SK-N-SH (cell line): ENCODE data around the gene CBFA2T2. TPM values are rescaled to one million over a fixed set of nuclear protein-coding genes. Genes with fewer than 3 reads are reported as not detected.

Experiments
- CTCF ChIA-PET: fragments of 300-600, 350-600 bp; formaldehyde crosslinking; extraction: SDS; loops from one replicate; lab custom pipeline; 2021; lab: Yijun Ruan, JAX
- POLR2A ChIA-PET: fragments of 350-600 bp; sonication (Branson Sonifier 250); formaldehyde crosslinking; extraction: SDS; loops from one replicate; lab custom pipeline; 2020; ENCODE audit warnings: antibody characterized with exemption, inconsistent platforms; lab: Yijun Ruan, JAX
- DNase-seq: peaks from one replicate; pipeline ENCODE4 v3.0.0; 2012
- H2AFZ ChIP-seq: fragments of 200-600 bp; sonication (generic); 2 replicates; pipeline ENCODE4 v1.8.1; 2016; ENCODE audit warnings: antibody characterized with exemption, mild to moderate bottlenecking, low read depth
- H3F3A ChIP-seq: fragments of 200-600 bp; sonication (generic); replicated peaks from 2 replicates; pipeline ENCODE3; 2016; ENCODE audit warnings: antibody characterized with exemption, mild to moderate bottlenecking; ENCODE audit not compliant: insufficient read depth
- H3K27ac ChIP-seq, 2 experiments: fragments of 200-500 bp in 1 of 2; fragments of 200-600 bp in 1 of 2; sonication (Bioruptor generic) in 1 of 2; sonication (generic), shearing (Covaris generic) in 1 of 2; 2 replicates each; pipeline versions ENCODE4 v1.5.1 to v1.6.1; 2014 to 2016; ENCODE audit warnings: low read depth in 2 of 2, inconsistent platforms in 1 of 2, low read length in 1 of 2, mild to moderate bottlenecking in 1 of 2, mixed read lengths in 1 of 2
- H3K27me3 ChIP-seq: fragments of 200-600 bp; sonication (generic), shearing (Covaris generic); 2 replicates; pipeline ENCODE4 v1.6.1; 2016; ENCODE audit warnings: mixed run types; ENCODE audit not compliant: insufficient read depth
- H3K36me3 ChIP-seq, 2 experiments: fragments of 200-500 bp in 1 of 2; fragments of 200-600 bp in 1 of 2; sonication (Bioruptor generic) in 1 of 2; sonication (generic) in 1 of 2; replicated peaks in 1 of 2; 2 replicates each; pipeline versions ENCODE3 to v1.5.1; 2014 to 2016; ENCODE audit warnings: low read length in 1 of 2, mild to moderate bottlenecking in 1 of 2; ENCODE audit not compliant: insufficient read depth in 2 of 2, control insufficient read depth in 1 of 2
- H3K4me1 ChIP-seq, 2 experiments: fragments of 200-500 bp in 1 of 2; fragments of 200-600 bp in 1 of 2; sonication (Bioruptor generic) in 1 of 2; sonication (generic), shearing (Covaris generic) in 1 of 2; 2 replicates each; pipeline versions ENCODE4 v1.5.1 to v1.6.1; 2014 to 2016; ENCODE audit warnings: low read depth in 1 of 2, low read length in 1 of 2, mixed run types in 1 of 2; ENCODE audit not compliant: insufficient read depth in 2 of 2, control insufficient read depth in 1 of 2
- H3K4me2 ChIP-seq: fragments of 200-600 bp; sonication (generic), shearing (Covaris generic); 2 replicates; pipeline ENCODE4 v1.6.1; 2017; ENCODE audit warnings: mixed run types
- H3K4me3 ChIP-seq, 2 experiments: fragments of 200-500 bp in 1 of 2; fragments of 200-600 bp in 1 of 2; sonication (Bioruptor generic) in 1 of 2; sonication (generic), shearing (Covaris generic) in 1 of 2; 2 replicates each; pipeline versions ENCODE4 v1.5.1 to v1.8.1; 2014 to 2016; ENCODE audit warnings: low read depth in 2 of 2, inconsistent platforms in 1 of 2, low read length in 1 of 2, mild to moderate bottlenecking in 1 of 2, mixed read lengths in 1 of 2, moderate library complexity in 1 of 2
- H3K79me2 ChIP-seq: fragments of 200-600 bp; sonication (generic); 2 replicates; pipeline ENCODE4 v1.8.1; 2017; ENCODE audit warnings: mild to moderate bottlenecking; ENCODE audit not compliant: insufficient read depth
- H3K9ac ChIP-seq: fragments of 200-600 bp; sonication (generic); 2 replicates; pipeline ENCODE4 v1.6.1; 2017; ENCODE audit warnings: mixed run types
- H3K9me2 ChIP-seq: fragments of 200-600 bp; sonication (generic); 2 replicates; pipeline ENCODE4 v1.6.1; 2017; ENCODE audit warnings: mixed run types
- H3K9me3 ChIP-seq: fragments of 200-600 bp; sonication (generic); 2 replicates; pipeline ENCODE4 v1.6.1; 2017; ENCODE audit warnings: mixed run types, mild to moderate bottlenecking, moderate library complexity
- H4K20me1 ChIP-seq: fragments of 200-600 bp; sonication (generic); 2 replicates; pipeline ENCODE4 v1.6.1; 2017; ENCODE audit warnings: mild to moderate bottlenecking, mixed run types; ENCODE audit not compliant: insufficient read depth
- CHD2 ChIP-seq: fragments of 150-350 bp; IDR thresholded peaks from 2 replicates; pipeline ENCODE4 v1.6.1; 2018; ENCODE audit warnings: low read length; ENCODE audit not compliant: partially characterized antibody
- CTCF ChIP-seq: fragments of 200-600 bp; sonication (generic); IDR thresholded peaks from 2 replicates; pipeline ENCODE4 v1.6.1; 2017; ENCODE audit warnings: antibody characterized with exemption, mild to moderate bottlenecking, moderate library complexity
- EP300 ChIP-seq, 2 experiments: IDR thresholded peaks; 2 replicates each; pipeline versions ENCODE4 v1.4.0 to v1.6.1; 2012; ENCODE audit warnings: borderline replicate concordance in 1 of 2, low read depth in 1 of 2, low read length in 1 of 2
- GABPA ChIP-seq: IDR thresholded peaks from 2 replicates; pipeline ENCODE4 v1.4.0; 2012; ENCODE audit warnings: low read depth, mild to moderate bottlenecking
- GATA2 ChIP-seq: sonication (generic); formaldehyde crosslinking; IDR thresholded peaks from 2 replicates; pipeline ENCODE4 v1.5.0; 2020; ENCODE audit warnings: mild to moderate bottlenecking, missing genetic modification reagents
- IRF3 ChIP-seq: fragments of 150-350 bp; IDR thresholded peaks from 2 replicates; pipeline ENCODE4 v1.6.1; 2016; ENCODE audit warnings: mild to moderate bottlenecking, low read depth, low read length
- JUND ChIP-seq: IDR thresholded peaks from 2 replicates; pipeline ENCODE4 v1.4.0; 2012
- MAX ChIP-seq: IDR thresholded peaks from 2 replicates; pipeline ENCODE4 v1.4.0; 2012; ENCODE audit warnings: low read depth
- NFIC ChIP-seq: IDR thresholded peaks from 2 replicates; pipeline ENCODE4 v1.4.0; 2012; ENCODE audit warnings: borderline replicate concordance
- NRF1 ChIP-seq: IDR thresholded peaks from 2 replicates; pipeline ENCODE4 v1.6.1; 2012; ENCODE audit warnings: low read depth, mild to moderate bottlenecking, low read length
- POLR2AphosphoS5 ChIP-seq: IDR thresholded peaks from 2 replicates; pipeline ENCODE4 v1.6.1; 2012; ENCODE audit warnings: low read depth, low read length
- RCOR1 ChIP-seq: fragments of 150-350 bp; IDR thresholded peaks from 2 replicates; pipeline ENCODE4 v1.6.1; 2017; ENCODE audit warnings: antibody characterized with exemption, low read length
- REST ChIP-seq: IDR thresholded peaks from 2 replicates; pipeline ENCODE4 v1.6.1; 2012; ENCODE audit warnings: mild to moderate bottlenecking, low read depth, low read length, moderate library complexity
- RXRA ChIP-seq: IDR thresholded peaks from 2 replicates; pipeline ENCODE4 v1.4.0; 2012; ENCODE audit warnings: low read depth, mild to moderate bottlenecking, borderline replicate concordance
- SIN3A ChIP-seq: IDR thresholded peaks from 2 replicates; pipeline ENCODE4 v1.6.1; 2012; ENCODE audit warnings: low read depth, mild to moderate bottlenecking, low read length, moderate library complexity, borderline replicate concordance
- USF2 ChIP-seq: fragments of 150-350 bp; IDR thresholded peaks from 2 replicates; pipeline ENCODE4 v1.6.1; 2017; ENCODE audit warnings: antibody characterized with exemption, low read length, low read depth, borderline replicate concordance
- YY1 ChIP-seq: IDR thresholded peaks from 2 replicates; pipeline ENCODE4 v1.4.0; 2012; ENCODE audit warnings: low read depth, mild to moderate bottlenecking
- whole genome bisulfite sequencing: methylation state at CpG from one replicate; pipeline ENCODE4 v1.1.6; 2017; ENCODE audit warnings: low lambda C conversion rate; 5-methylcytosine and 5-hydroxymethylcytosine counted together
- polyA plus RNA-seq, 3 experiments: library from polyadenylated mRNA; depleted of rRNA; stranded (reverse); fragments of >200 nt; gene quantifications; 2 replicates each; pipeline ENCODE4 v1.2.3, GENCODE V29; 2012

CBFA2T2 gene
- polyA plus RNA-seq, 1 of the 3 experiments (the other 2 are of a cell fraction) = 11.0 TPM

- peaks cover 8 to 17% of the 10 kb centered on the region in 2 experiments for H3K36me3 ChIP-seq
- ChIA-PET POLR2A (no interaction called here), CTCF (interaction anchor here (0.9 to 10.6 kb wide), 5 partner anchors 11 to 254 kb away, joined by 3 to 114 read pairs (median 3); partner anchors contain the start of gene ZNF341)
- H3K4me3 ChIP-seq = no peak overlapping the region
- no peak overlapping the region for H2AFZ ChIP-seq
- 0 out of 2 replicates have a peak, but pooled peaks cover 4% of the 10 kb centered on the region for H4K20me1 ChIP-seq
- H3K27me3 ChIP-seq = no peaks in the 10 kb centered on the region
- DNase-seq = no peak
- peaks cover 10% of the 10 kb centered on the region; the same call in 1 of the 2 replicates for H3K79me2 ChIP-seq
- peaks cover 8 to 46% of the 10 kb centered on the region in 2 experiments; a peak in 2 of 4 replicates for H3K4me1 ChIP-seq
- 95% methylated on average over 13 of the region's 13 CpGs for WGBS
- H3K9ac ChIP-seq = no peak overlapping the region
- peaks cover 28% of the 10 kb centered on the region for H3F3A ChIP-seq
- no peaks in the 10 kb centered on the region for H3K9me3 ChIP-seq
- H3K4me2 ChIP-seq = no peak overlapping the region
- H3K27ac ChIP-seq = no peak overlapping the region
- TF ChIP-seq SIN3A (no peak), RXRA (no peak), NFIC (no peak), USF2 (no peak), GATA2 (no peak)
- no peaks in the 10 kb centered on the region for H3K9me2 ChIP-seq
Measured at GRCh38 chr20:33669873-33670640, 180.2 kb downstream of the CBFA2T2 start.

GRCh38 chr20:33670715-33671499 lies 181.0 kb downstream of the CBFA2T2 start:
- Histone ChIP-seq H3K9ac (no peak overlapping the region), H2AFZ (no peak overlapping the region), H4K20me1 (0 out of 2 replicates have a peak, but pooled peaks cover 4% of the 10 kb centered on the region), H3K27me3 (no peaks in the 10 kb centered on the region), H3K79me2 (peaks cover 10% of the 10 kb centered on the region; the same call in 1 of the 2 replicates), H3K36me3 (peaks cover 8 to 17% of the 10 kb centered on the region in 2 experiments), H3K4me3 (no peak overlapping the region), H3K9me3 (no peaks in the 10 kb centered on the region), H3K27ac (no peak overlapping the region), H3K4me1 (peaks cover 8 to 50% of the 10 kb centered on the region in 2 experiments; a peak in 2 of 4 replicates), H3F3A (peaks cover 29% of the 10 kb centered on the region), H3K4me2 (no peak overlapping the region), H3K9me2 (no peaks in the 10 kb centered on the region)
- 100% methylated on average over 6 of the region's 6 CpGs for WGBS
- ChIA-PET CTCF (interaction anchor here (0.9 to 10.6 kb wide), 6 partner anchors 14 to 255 kb away, joined by 3 to 114 read pairs (median 4); partner anchors contain the start of gene ZNF341), POLR2A (no interaction called here)
- no peak for DNase-seq
- TF ChIP-seq MAX (no peak), YY1 (no peak), POLR2AphosphoS5 (no peak), CTCF (no peak), CHD2 (no peak), JUND (no peak), IRF3 (no peak), NRF1 (no peak), GABPA (no peak), RCOR1 (no peak), REST (no peak), EP300 (IDR thresholded peaks at IDR 0.05; ENCODE audit: borderline replicate concordance in 1 of 2, low read depth in 1 of 2, low read length in 1 of 2) (no peak)
